SK-N-SH (cell line): Measurements from ENCODE around the gene NDUFC2. TPM values are rescaled to one million over a fixed set of nuclear protein-coding genes. Genes with fewer than 3 reads are reported as not detected.

ENCODE experiments used
- CTCF ChIA-PET: fragments of 300-600, 350-600 bp; formaldehyde crosslinking; extraction: SDS; loops from one replicate; lab custom pipeline; 2021; lab: Yijun Ruan, JAX
- POLR2A ChIA-PET: fragments of 350-600 bp; sonication (Branson Sonifier 250); formaldehyde crosslinking; extraction: SDS; loops from one replicate; lab custom pipeline; 2020; ENCODE audit warnings: antibody characterized with exemption, inconsistent platforms; lab: Yijun Ruan, JAX
- DNase-seq: peaks from one replicate; pipeline ENCODE4 v3.0.0; 2012
- H2AFZ ChIP-seq: fragments of 200-600 bp; sonication (generic); 2 replicates; pipeline ENCODE4 v1.8.1; 2016; ENCODE audit warnings: antibody characterized with exemption, mild to moderate bottlenecking, low read depth
- H3F3A ChIP-seq: fragments of 200-600 bp; sonication (generic); replicated peaks from 2 replicates; pipeline ENCODE3; 2016; ENCODE audit warnings: antibody characterized with exemption, mild to moderate bottlenecking; ENCODE audit not compliant: insufficient read depth
- H3K27ac ChIP-seq, 2 experiments: fragments of 200-500 bp in 1 of 2; fragments of 200-600 bp in 1 of 2; sonication (Bioruptor generic) in 1 of 2; sonication (generic), shearing (Covaris generic) in 1 of 2; 2 replicates each; pipeline versions ENCODE4 v1.5.1 to v1.6.1; 2014 to 2016; ENCODE audit warnings: low read depth in 2 of 2, inconsistent platforms in 1 of 2, low read length in 1 of 2, mild to moderate bottlenecking in 1 of 2, mixed read lengths in 1 of 2
- H3K27me3 ChIP-seq: fragments of 200-600 bp; sonication (generic), shearing (Covaris generic); 2 replicates; pipeline ENCODE4 v1.6.1; 2016; ENCODE audit warnings: mixed run types; ENCODE audit not compliant: insufficient read depth
- H3K36me3 ChIP-seq, 2 experiments: fragments of 200-500 bp in 1 of 2; fragments of 200-600 bp in 1 of 2; sonication (Bioruptor generic) in 1 of 2; sonication (generic) in 1 of 2; replicated peaks in 1 of 2; 2 replicates each; pipeline versions ENCODE3 to v1.5.1; 2014 to 2016; ENCODE audit warnings: low read length in 1 of 2, mild to moderate bottlenecking in 1 of 2; ENCODE audit not compliant: insufficient read depth in 2 of 2, control insufficient read depth in 1 of 2
- H3K4me1 ChIP-seq, 2 experiments: fragments of 200-500 bp in 1 of 2; fragments of 200-600 bp in 1 of 2; sonication (Bioruptor generic) in 1 of 2; sonication (generic), shearing (Covaris generic) in 1 of 2; 2 replicates each; pipeline versions ENCODE4 v1.5.1 to v1.6.1; 2014 to 2016; ENCODE audit warnings: low read depth in 1 of 2, low read length in 1 of 2, mixed run types in 1 of 2; ENCODE audit not compliant: insufficient read depth in 2 of 2, control insufficient read depth in 1 of 2
- H3K4me2 ChIP-seq: fragments of 200-600 bp; sonication (generic), shearing (Covaris generic); 2 replicates; pipeline ENCODE4 v1.6.1; 2017; ENCODE audit warnings: mixed run types
- H3K4me3 ChIP-seq, 2 experiments: fragments of 200-500 bp in 1 of 2; fragments of 200-600 bp in 1 of 2; sonication (Bioruptor generic) in 1 of 2; sonication (generic), shearing (Covaris generic) in 1 of 2; 2 replicates each; pipeline versions ENCODE4 v1.5.1 to v1.8.1; 2014 to 2016; ENCODE audit warnings: low read depth in 2 of 2, inconsistent platforms in 1 of 2, low read length in 1 of 2, mild to moderate bottlenecking in 1 of 2, mixed read lengths in 1 of 2, moderate library complexity in 1 of 2
- H3K79me2 ChIP-seq: fragments of 200-600 bp; sonication (generic); 2 replicates; pipeline ENCODE4 v1.8.1; 2017; ENCODE audit warnings: mild to moderate bottlenecking; ENCODE audit not compliant: insufficient read depth
- H3K9ac ChIP-seq: fragments of 200-600 bp; sonication (generic); 2 replicates; pipeline ENCODE4 v1.6.1; 2017; ENCODE audit warnings: mixed run types
- H3K9me2 ChIP-seq: fragments of 200-600 bp; sonication (generic); 2 replicates; pipeline ENCODE4 v1.6.1; 2017; ENCODE audit warnings: mixed run types
- H3K9me3 ChIP-seq: fragments of 200-600 bp; sonication (generic); 2 replicates; pipeline ENCODE4 v1.6.1; 2017; ENCODE audit warnings: mixed run types, mild to moderate bottlenecking, moderate library complexity
- H4K20me1 ChIP-seq: fragments of 200-600 bp; sonication (generic); 2 replicates; pipeline ENCODE4 v1.6.1; 2017; ENCODE audit warnings: mild to moderate bottlenecking, mixed run types; ENCODE audit not compliant: insufficient read depth
- ELF1 ChIP-seq: IDR thresholded peaks from 2 replicates; pipeline ENCODE4 v1.4.0; 2012
- EZH2phosphoT487 ChIP-seq: fragments of 200-600 bp; sonication (generic); IDR thresholded peaks from 2 replicates; pipeline ENCODE4 v1.6.1; 2017; ENCODE audit warnings: low read depth, mixed run types, mild to moderate bottlenecking, antibody characterized with exemption, moderate library complexity, borderline replicate concordance
- FOXM1 ChIP-seq: IDR thresholded peaks from 2 replicates; pipeline ENCODE4 v1.4.0; 2012; ENCODE audit warnings: low read depth, mild to moderate bottlenecking
- GATA2 ChIP-seq: sonication (generic); formaldehyde crosslinking; IDR thresholded peaks from 2 replicates; pipeline ENCODE4 v1.5.0; 2020; ENCODE audit warnings: mild to moderate bottlenecking, missing genetic modification reagents
- POLR2AphosphoS5 ChIP-seq: IDR thresholded peaks from 2 replicates; pipeline ENCODE4 v1.6.1; 2012; ENCODE audit warnings: low read depth, low read length
- RAD21 ChIP-seq: IDR thresholded peaks from 2 replicates; pipeline ENCODE4 v1.6.1; 2012; ENCODE audit warnings: mild to moderate bottlenecking, low read length
- RCOR1 ChIP-seq: fragments of 150-350 bp; IDR thresholded peaks from 2 replicates; pipeline ENCODE4 v1.6.1; 2017; ENCODE audit warnings: antibody characterized with exemption, low read length
- RXRA ChIP-seq: IDR thresholded peaks from 2 replicates; pipeline ENCODE4 v1.4.0; 2012; ENCODE audit warnings: low read depth, mild to moderate bottlenecking, borderline replicate concordance
- SMC3 ChIP-seq: IDR thresholded peaks from 2 replicates; pipeline ENCODE4 v1.6.1; 2012; ENCODE audit warnings: low read depth, low read length, improper control_type of control experiment
- TCF12 ChIP-seq: IDR thresholded peaks from 2 replicates; pipeline ENCODE4 v1.4.0; 2012
- WGBS: methylation state at CpG from one replicate; pipeline ENCODE4 v1.1.6; 2017; ENCODE audit warnings: low lambda C conversion rate; 5-methylcytosine and 5-hydroxymethylcytosine counted together
- polyA plus RNA-seq, 3 experiments: library from polyadenylated mRNA; depleted of rRNA; stranded (reverse); fragments of >200 nt; gene quantifications; 2 replicates each; pipeline ENCODE4 v1.2.3, GENCODE V29; 2012
- TF ChIP-seq, protein P1 (sequence below): fragments of 200-600 bp; sonication (generic); IDR thresholded peaks from 2 replicates; pipeline ENCODE4 v1.6.1; 2017; ENCODE audit warnings: antibody characterized with exemption, mild to moderate bottlenecking, moderate library complexity

Gene NDUFC2
- polyA plus RNA-seq, 1 of the 3 experiments (the other 2 are of a cell fraction): 235 TPM

DNA sequence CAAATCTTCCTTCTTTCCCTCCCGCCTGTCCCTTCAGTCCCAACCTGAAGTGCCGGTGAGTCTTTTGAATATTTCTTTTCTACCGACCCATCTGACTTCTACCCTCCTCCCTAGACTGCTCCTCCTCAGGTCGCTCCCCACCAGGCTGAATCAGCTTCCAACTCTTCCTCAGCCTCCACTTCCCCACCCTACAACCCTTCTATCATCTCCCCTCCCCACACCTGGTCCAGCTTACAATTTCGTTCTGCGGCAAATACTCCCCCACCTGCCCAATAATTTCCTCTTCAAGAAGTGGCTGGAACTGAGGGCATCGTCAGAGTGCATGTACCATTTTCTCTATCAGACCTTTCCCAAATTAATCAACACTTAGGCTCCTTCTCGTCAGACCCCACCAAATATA lies 2.5 kb upstream of the NDUFC2 start:
- H3K36me3 ChIP-seq: peaks cover 0 to 4% of the 10 kb centered on the region in 2 experiments
- H3K4me3 ChIP-seq: no peak overlapping the region
- no peaks in the 10 kb centered on the region for H3K9me3 ChIP-seq
- CTCF ChIA-PET: no interaction called here
- peaks cover 7% of the 10 kb centered on the region for H3F3A ChIP-seq
- H2AFZ ChIP-seq: peak overlapping the region; percentile 51; the same call in 1 of the 2 replicates
- no peak overlapping the region for H3K9ac ChIP-seq
- no peaks in the 10 kb centered on the region for H3K27me3 ChIP-seq
- H3K79me2 ChIP-seq: peaks cover 25% of the 10 kb centered on the region
- no peak for DNase-seq
- H3K27ac ChIP-seq: no peak overlapping the region
- POLR2A ChIA-PET: no interaction called here
- no peak overlapping the region for H3K4me2 ChIP-seq
- H3K4me1 ChIP-seq: peaks cover 8 to 15% of the 10 kb centered on the region in 2 experiments; a peak in 2 of 4 replicates
- H3K9me2 ChIP-seq: no peaks in the 10 kb centered on the region
- WGBS: 87% methylated on average over 8 of the region's 8 CpGs
- TF ChIP-seq GATA2 (CRISPR knock-in tag): no peak
- TF ChIP-seq, all 33 proteins: peak for 0
- H4K20me1 ChIP-seq: peaks cover 6% of the 10 kb centered on the region

- H4K20me1 ChIP-seq: peaks cover 12% of the 10 kb centered on the region
- H3K9ac ChIP-seq: no peak overlapping the region
- no peak for DNase-seq
- H3K79me2 ChIP-seq: peaks cover 31% of the 10 kb centered on the region
- WGBS: 83% methylated on average over 6 of the region's 6 CpGs
- peak overlapping the region; percentile 51; the same call in 1 of the 2 replicates for H2AFZ ChIP-seq
- no peak overlapping the region; a peak in 1 of 4 replicates for H3K27ac ChIP-seq
- no peaks in the 10 kb centered on the region for H3K9me3 ChIP-seq
- peaks cover 8 to 15% of the 10 kb centered on the region in 2 experiments; a peak in 2 of 4 replicates for H3K4me1 ChIP-seq
- H3K4me2 ChIP-seq: no peak overlapping the region
- no peak overlapping the region for H3K4me3 ChIP-seq
- H3K9me2 ChIP-seq: no peaks in the 10 kb centered on the region
- no peaks in the 10 kb centered on the region for H3K27me3 ChIP-seq
- ChIA-PET POLR2A (no interaction called here), CTCF (no interaction called here)
- TF ChIP-seq ELF1 (no peak), RXRA (no peak), RCOR1 (no peak), POLR2AphosphoS5 (no peak), SMC3 (no peak), TCF12 (no peak), RAD21 (no peak), EZH2phosphoT487 (no peak), FOXM1 (no peak)
- TF ChIP-seq, protein P1, sequence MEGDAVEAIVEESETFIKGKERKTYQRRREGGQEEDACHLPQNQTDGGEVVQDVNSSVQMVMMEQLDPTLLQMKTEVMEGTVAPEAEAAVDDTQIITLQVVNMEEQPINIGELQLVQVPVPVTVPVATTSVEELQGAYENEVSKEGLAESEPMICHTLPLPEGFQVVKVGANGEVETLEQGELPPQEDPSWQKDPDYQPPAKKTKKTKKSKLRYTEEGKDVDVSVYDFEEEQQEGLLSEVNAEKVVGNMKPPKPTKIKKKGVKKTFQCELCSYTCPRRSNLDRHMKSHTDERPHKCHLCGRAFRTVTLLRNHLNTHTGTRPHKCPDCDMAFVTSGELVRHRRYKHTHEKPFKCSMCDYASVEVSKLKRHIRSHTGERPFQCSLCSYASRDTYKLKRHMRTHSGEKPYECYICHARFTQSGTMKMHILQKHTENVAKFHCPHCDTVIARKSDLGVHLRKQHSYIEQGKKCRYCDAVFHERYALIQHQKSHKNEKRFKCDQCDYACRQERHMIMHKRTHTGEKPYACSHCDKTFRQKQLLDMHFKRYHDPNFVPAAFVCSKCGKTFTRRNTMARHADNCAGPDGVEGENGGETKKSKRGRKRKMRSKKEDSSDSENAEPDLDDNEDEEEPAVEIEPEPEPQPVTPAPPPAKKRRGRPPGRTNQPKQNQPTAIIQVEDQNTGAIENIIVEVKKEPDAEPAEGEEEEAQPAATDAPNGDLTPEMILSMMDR: no peak
- peaks cover 7% of the 10 kb centered on the region for H3F3A ChIP-seq
- H3K36me3 ChIP-seq: peaks cover 0 to 4% of the 10 kb centered on the region in 2 experiments
These were observed 1.9 kb upstream of the NDUFC2 start for GRCh38 chr11:78081583-78081982.
